HG02571 (cell line): ENCODE results near the gene MDFI.

Experiments used
- ATAC-seq: cut with Tn5 transposase; IDR thresholded peaks from one replicate; pipeline ENCODE4 v1.9.1; 2021; ENCODE audit warnings: mild to moderate bottlenecking, moderate library complexity; ENCODE audit not compliant: unreplicated experiment

The MDFI gene

GRCh38 chr6:41670703-41671360 is 32.6 kb downstream of the MDFI start:
- ATAC-seq, result no peak

- no peak for ATAC-seq
Observed at GRCh38 chr6:41671376-41671775, 33.1 kb downstream of the MDFI start.

- no peak for ATAC-seq
Observed at GRCh38 chr6:41672016-41672415, 33.7 kb downstream of the MDFI start.

DNA sequence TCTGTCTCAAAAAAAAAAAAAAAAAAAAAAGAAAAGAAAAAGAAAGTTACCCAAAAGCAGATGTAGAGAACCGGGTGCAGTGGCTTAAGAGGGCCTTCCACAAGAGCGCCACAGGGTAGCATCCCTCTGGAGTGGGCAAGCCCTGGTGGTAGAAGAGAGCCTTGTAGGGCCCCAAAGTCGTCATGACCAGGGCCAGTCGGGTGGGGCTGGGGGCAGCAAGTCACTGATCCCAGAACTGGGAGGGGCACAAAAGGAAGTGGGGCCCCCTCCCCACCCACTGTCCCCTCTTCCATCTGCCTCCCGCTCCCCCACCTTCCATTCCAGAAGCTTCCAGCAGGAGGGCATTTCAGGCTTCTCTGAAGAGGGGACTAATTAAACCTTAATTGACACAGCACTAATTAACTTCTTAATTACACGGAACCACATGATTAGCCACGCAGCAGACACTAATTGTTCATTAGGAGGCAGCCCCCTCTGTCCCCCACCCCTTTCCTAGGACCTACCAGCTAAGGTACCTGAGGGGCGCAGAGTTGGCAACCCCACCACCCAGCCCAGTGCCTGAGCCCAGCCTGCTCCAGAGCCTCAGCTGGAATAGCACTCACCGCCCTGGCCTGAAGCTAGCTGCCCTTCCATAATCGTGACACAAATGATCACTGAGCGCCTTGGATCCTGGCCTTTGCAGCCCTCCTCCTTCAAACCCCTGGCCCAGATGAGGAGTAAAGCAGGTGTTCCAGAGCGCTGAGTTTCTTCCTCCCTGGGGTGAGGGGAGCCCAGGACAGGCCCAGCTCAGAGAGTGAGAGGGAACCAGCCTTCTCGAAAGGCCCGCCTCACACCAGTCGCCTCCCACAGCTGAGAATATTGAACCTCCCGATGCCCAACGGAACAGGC is 34.8 kb downstream of the MDFI start:
- ATAC-seq, result no peak

GRCh38 chr6:41673704-41674000 is 35.4 kb downstream of the MDFI start:
- no peak for ATAC-seq

DNA sequence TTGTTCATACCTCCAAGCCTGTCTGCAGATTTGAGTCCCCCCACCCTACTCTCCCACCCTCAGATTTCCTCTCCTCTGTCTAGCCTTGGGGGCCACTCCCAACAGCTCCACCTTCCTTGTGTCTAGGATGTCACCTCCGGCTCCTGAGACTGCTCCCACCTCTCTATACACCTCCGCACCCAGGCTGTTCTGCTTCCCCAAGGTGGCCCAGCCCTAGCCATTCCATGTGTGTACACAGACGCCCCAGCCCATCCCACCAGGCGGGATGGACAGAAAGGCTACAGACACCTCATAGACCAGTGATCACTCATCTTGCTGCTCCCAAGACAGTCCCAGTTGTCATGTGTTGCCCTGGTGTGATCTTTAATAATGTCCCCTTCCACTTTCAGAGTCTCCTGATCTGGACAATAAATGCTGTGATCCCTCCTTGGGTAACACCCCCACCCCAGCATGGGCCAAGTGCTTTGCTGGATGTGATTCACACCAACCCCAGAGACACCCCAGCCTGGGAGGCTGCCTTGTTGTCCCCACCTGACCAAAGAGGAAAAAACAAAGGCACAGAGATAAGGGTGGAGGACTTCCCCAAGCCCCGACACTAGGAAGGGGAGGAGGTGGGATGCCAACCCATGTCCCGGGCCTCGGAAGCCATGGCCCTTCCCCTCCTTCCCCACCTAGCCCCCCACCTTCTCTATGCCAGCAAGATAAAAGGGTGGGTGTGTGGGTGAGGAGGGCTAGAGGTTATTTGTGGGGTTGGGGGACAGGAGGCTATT is 36.1 kb downstream of the MDFI start:
- no peak for ATAC-seq

DNA sequence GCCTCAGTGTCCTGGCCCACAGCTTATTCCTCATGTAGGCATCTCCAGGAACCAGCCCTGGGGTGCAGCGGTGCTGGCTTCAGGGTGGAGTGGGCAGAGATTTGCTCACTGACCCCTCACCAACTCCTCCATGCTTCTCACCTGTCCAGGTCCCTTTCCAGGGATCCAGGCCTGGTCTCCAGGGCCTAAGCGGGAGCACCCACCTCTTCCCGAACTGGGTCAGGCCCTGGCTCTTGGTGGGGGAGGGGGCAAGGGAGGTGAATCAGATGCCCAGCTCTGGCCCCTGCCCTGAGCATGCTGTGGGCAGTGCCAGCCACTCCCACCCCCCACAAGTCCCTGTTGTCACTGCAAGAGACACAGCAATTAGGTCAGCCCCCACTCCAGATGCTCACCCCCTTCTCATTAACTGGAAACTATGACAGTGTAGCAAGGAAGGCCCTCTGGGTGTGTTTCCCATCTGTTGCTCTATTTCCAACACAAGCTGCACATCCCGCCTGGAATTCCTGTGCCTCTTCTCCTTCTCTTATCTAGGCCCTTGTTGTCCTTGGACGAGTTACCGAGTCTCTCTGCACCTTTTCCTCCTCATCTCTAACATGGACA is 37.0 kb downstream of the MDFI start:
- no peak for ATAC-seq

GRCh38 chr6:41675992-41676391 is 37.7 kb downstream of the MDFI start:
- no peak for ATAC-seq

- no peak for ATAC-seq
Observed at GRCh38 chr6:41676431-41676830, 38.2 kb downstream of the MDFI start.

DNA sequence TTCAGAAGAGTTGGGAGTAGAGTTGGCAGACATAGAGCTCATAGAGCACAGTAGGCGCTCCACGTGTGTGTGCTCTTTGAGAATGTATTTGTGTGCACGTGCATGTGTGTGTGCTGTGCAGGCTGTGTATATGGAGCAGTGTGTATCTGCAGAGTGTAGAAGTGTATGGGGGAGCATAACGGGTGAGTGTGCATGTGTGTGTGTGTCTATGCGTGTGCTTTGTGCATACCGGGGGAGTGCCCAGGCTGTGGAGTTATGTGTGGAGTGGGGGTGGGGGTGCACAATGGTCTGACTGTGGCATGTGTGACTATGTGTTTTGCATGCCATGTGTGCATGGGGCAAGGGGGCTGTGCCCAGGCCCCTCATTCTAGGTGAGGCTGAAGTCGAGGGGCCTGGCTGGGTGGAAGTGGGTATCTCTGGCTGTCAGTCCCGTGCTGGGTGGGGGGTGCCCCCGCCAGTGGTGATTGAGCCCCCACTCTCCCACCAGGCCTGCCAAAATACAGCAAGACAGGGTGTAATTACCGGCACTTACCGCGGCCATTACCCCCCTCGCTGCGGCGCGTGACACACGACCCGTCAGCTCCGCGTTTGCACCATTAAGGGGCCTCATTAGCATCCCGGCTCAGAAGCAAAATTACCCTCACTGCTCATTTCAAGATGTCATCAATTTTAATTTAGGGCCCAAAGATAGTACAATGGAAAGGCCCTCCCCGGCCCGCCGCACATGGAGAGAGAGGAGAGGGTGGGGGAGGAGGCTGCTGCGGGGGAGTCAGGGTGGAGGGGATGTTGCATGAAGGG is 39.1 kb downstream of the MDFI start:
- ATAC-seq, result no peak

GRCh38 chr6:41678511-41679084 is 40.3 kb downstream of the MDFI start:
- ATAC-seq, result no peak

DNA sequence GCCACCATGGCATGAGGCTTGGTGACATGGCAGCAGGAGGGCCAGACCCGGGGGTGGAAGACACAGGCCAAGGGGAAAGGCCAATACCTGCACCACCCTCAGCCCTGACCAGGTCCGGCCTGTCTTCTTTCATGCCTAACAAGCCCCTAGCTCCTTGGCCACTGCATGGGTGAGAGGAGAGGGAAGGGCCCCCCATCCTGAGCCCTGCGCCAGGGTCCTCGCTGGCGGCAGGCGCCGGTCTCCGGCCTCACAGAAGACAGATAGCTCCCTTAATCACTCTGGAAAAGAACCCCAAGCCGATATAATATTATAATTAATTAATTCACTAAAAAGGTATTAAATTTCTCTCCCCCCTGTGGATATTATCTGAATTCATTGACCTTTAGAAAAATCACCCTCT is 41.4 kb downstream of the MDFI start:
- no peak for ATAC-seq

DNA sequence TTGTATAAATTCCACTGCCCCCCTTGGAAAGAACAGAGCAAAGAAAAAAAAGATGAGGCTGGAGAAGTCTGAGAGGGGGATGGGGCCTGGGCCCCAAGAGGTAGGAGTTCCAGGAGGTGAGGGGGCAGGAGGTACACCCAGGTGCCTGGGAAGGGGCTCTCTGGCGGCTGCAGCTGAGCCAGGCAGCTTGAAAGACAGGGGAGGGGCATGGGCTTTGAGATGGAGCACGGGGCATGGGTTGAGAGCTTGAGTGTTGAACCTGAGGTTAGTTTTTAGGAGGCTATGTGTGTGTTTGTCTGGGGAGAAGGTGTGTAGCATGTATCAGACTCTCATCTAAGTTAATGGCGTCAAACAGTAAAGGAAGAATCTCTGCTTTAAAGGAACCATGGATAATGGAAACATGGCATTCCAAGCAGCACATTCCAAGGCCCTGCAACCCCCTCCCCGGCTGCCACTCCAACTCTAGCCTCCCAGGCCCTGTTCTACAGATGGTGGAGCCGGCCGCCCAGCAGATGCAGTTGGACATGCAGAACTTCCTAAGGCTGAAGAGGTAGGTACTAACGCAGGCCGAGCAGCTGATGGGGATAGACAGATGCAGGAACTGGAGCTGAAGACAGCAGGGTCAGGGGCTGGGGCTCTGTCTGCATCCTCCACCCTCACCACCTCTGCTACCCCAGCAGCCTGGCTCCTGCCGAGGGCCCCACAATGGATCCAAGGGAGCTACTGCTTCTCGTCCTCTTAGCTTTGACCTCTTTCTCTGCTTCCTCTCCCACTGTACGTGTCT is 42.1 kb downstream of the MDFI start:
- ATAC-seq, result no peak

DNA sequence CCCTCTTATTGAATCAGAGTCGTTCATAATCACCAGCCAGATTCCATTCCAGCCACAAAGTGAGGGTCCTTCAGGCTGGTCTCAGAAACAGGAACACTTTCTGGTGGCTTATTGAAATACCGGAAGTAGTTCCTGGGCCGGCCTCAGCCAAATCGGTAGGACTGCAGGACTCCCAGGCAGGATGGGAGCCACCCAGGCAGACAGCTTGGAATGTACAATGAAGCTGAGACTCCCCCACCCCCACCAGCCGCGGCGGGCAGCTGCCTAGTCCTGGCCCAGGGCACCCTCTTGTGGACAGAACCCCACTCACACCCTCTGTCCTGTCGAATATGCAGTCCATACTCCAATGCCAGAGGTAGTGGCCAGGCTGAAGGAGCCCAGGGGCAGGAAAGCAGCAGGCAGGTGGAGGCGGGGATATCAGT is 43.8 kb downstream of the MDFI start:
- no peak for ATAC-seq

GRCh38 chr6:41682497-41683272 is 44.4 kb downstream of the MDFI start:
- ATAC-seq, result no peak

GRCh38 chr6:41683273-41683522 is 44.9 kb downstream of the MDFI start:
- no peak for ATAC-seq

DNA sequence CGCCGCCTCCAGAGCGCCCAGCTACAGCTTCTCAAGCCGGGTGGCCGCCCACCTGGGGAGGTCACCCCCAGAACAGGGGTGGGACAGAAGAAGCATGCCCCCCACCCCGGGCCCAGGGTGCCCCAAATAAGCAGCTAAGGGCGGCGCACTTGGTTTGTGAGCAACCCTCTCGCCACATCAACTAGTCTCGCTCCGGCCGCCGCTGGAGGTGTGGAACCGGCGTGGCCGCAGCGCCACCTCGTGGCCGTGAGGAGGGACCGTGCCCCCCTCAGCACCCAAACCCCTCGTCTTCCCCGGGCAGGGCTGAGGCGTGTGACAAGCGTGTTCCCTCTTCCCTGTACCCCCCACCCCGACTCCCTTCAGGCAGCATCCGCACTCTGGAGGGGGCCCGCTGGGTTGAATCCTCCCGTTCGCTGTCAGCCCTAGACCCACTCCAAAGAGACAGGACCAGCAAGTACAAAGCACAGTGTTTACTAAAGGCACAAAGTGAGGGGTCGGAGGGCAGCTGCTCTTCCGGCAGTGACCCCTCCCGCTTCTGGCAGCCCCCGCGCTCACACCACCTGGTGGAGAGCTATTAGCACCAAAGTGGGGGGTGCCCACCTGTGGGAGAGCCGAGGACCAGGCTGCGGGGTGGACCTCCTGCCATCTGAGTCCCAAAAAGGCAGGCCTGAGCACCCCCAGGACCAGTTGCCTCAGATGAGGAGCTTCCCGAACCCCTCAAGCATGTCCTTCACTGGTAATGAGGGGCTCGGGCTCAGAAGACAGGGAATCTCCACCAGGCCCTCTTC is 45.4 kb downstream of the MDFI start:
- ATAC-seq, result peak; percentile 49
